Neural progenitor cell (in vitro differentiated cells): ENCODE measurements around the gene NOXA1. TPM values are rescaled to one million over a fixed set of nuclear protein-coding genes. Genes with fewer than 3 reads are reported as not detected.

Experiments used
- DNase-seq: peaks from one replicate; pipeline ENCODE4 v3.0.0-alpha.2; 2016; ENCODE audit warnings: low spot score
- H2AFZ ChIP-seq: fragments of 200-600 bp; sonication (generic); replicated peaks from 2 replicates; pipeline ENCODE4 v1.6.1; 2016; ENCODE audit warnings: antibody characterized with exemption
- H3F3A ChIP-seq: fragments of 200-600 bp; sonication (generic); 2 replicates; pipeline ENCODE4 v1.6.1; 2016; ENCODE audit warnings: antibody characterized with exemption, low read depth
- H3K27ac ChIP-seq: fragments of 200-600 bp; sonication (generic); 2 replicates; pipeline ENCODE4 v1.5.1; 2016; ENCODE audit warnings: mild to moderate bottlenecking
- H3K27me3 ChIP-seq: fragments of 200-600 bp; sonication (generic); 2 replicates; pipeline ENCODE4 v1.6.1; 2016; ENCODE audit warnings: mild to moderate bottlenecking, moderate library complexity
- H3K36me3 ChIP-seq: fragments of 200-600 bp; sonication (generic); 2 replicates; pipeline ENCODE4 v1.5.1; 2016
- H3K4me1 ChIP-seq: fragments of 200-600 bp; sonication (generic); 2 replicates; pipeline ENCODE4 v1.6.1; 2016; ENCODE audit warnings: mixed run types
- H3K4me2 ChIP-seq: fragments of 200-600 bp; sonication (generic); 2 replicates; pipeline ENCODE4 v1.6.1; 2016
- H3K4me3 ChIP-seq: fragments of 200-600 bp; sonication (generic); 2 replicates; pipeline ENCODE4 v1.5.1; 2016
- H3K79me2 ChIP-seq: fragments of 200-600 bp; sonication (generic); 2 replicates; pipeline ENCODE4 v1.6.1; 2016; ENCODE audit warnings: low read depth
- H3K9ac ChIP-seq: fragments of 200-600 bp; sonication (generic); 2 replicates; pipeline ENCODE4 v1.6.1; 2016
- H3K9me3 ChIP-seq: fragments of 200-600 bp; sonication (generic); 2 replicates; pipeline ENCODE4 v1.5.1; 2016; ENCODE audit warnings: low read depth
- H4K20me1 ChIP-seq: fragments of 200-600 bp; sonication (generic); 2 replicates; pipeline ENCODE4 v1.6.1; 2016; ENCODE audit warnings: low read depth
- H3K27ac Mint-ChIP-seq: 3 replicates; pipeline ENCODE4 v1.8.0; 2021; ENCODE audit warnings: mixed read lengths
- H3K27me3 Mint-ChIP-seq: 2 replicates; pipeline ENCODE4 v1.8.0; 2022; ENCODE audit warnings: low read depth, mild to moderate bottlenecking, inconsistent platforms, moderate library complexity, mixed read lengths; ENCODE audit not compliant: insufficient read depth
- H3K36me3 Mint-ChIP-seq: 3 replicates; pipeline ENCODE4 v1.8.0; 2021; ENCODE audit warnings: mixed read lengths
- H3K4me1 Mint-ChIP-seq: 3 replicates; pipeline ENCODE4 v1.8.0; 2021; ENCODE audit warnings: mixed read lengths
- H3K4me3 Mint-ChIP-seq: 3 replicates; pipeline ENCODE4 v1.8.0; 2021; ENCODE audit warnings: mild to moderate bottlenecking, moderate library complexity, mixed read lengths
- H3K9me3 Mint-ChIP-seq: 3 replicates; pipeline ENCODE4 v1.8.0; 2020; ENCODE audit warnings: mixed read lengths
- EZH2 ChIP-seq: fragments of 200-600 bp; sonication (generic); IDR thresholded peaks from 2 replicates; pipeline ENCODE4 v1.6.1; 2017; ENCODE audit warnings: antibody characterized with exemption, mild to moderate bottlenecking, moderate library complexity
- EZH2phosphoT487 ChIP-seq: fragments of 200-600 bp; sonication (generic); IDR thresholded peaks from 2 replicates; pipeline ENCODE4 v1.6.1; 2017; ENCODE audit warnings: antibody characterized with exemption
- total RNA-seq: library from RNA; depleted of rRNA; stranded (reverse); fragments of >200 nt; gene quantifications from 2 replicates; pipeline ENCODE4 v1.2.3, GENCODE V29; 2015; ENCODE audit warnings: low replicate concordance
- TF ChIP-seq, protein P1 (sequence below): fragments of 200-600 bp; sonication (generic); IDR thresholded peaks from 2 replicates; pipeline ENCODE4 v1.5.1; 2017; ENCODE audit warnings: antibody characterized with exemption, mild to moderate bottlenecking

The NOXA1 gene
- total RNA-seq, 1 donor from 2014 or later, result 0.39 TPM

DNA sequence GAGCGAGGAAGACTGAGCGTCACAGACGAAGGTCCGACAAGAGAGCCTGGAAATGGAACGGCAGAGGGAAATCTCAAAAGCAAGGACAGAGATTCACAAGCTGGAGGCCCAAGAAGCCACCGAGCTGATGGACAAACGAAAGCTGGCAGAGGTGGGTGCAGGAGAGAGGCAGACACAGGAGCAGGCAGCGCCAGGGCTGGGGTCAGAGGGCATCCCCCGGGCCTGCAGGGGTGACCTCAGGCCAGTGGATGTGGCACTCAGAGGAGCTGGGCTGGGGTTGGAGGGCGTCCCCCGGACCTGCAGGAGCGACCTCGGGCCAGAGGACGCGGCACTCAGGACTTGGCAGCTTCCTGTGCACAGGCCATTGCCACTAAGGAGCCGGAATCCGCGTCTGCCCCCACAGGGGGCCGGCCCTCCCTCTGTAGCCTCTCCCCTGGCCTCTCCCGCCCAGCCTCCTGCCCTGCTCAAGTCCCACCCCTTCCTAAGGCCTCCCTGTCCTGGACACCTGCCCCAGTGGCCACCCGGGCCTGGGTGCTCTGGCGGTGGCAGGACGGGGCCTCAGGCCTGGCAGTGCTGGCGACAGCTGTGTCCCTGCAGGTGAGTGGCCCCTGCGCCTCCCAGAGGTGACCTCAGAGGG, 40.6 kb upstream of the NOXA1 start:
- Histone ChIP-seq H3K9me3 (no peaks in the 10 kb centered on the region), H3K9ac (no peak overlapping the region), H3K4me2 (no peak overlapping the region), H3K4me3 (no peak overlapping the region), H3F3A (no peaks in the 10 kb centered on the region), H2AFZ (no peak overlapping the region), H3K27ac (no peak overlapping the region), H3K79me2 (no peaks in the 10 kb centered on the region), H3K36me3 (no peaks in the 10 kb centered on the region), H3K27me3 (no peaks in the 10 kb centered on the region), H4K20me1 (no peaks in the 10 kb centered on the region), H3K4me1 (no peaks in the 10 kb centered on the region)
- DNase-seq, result no peak
- Mint-ChIP-seq H3K9me3 (peaks cover 5% of the 10 kb centered on the region), H3K36me3 (peaks cover 5% of the 10 kb centered on the region), H3K27me3 (peaks cover 2% of the 10 kb centered on the region), H3K4me3 (no peak overlapping the region), H3K4me1 (peaks cover 14% of the 10 kb centered on the region), H3K27ac (peak overlapping the region; percentile 57)
- TF ChIP-seq EZH2phosphoT487 (no peak), EZH2 (no peak)
- TF ChIP-seq, protein P1, sequence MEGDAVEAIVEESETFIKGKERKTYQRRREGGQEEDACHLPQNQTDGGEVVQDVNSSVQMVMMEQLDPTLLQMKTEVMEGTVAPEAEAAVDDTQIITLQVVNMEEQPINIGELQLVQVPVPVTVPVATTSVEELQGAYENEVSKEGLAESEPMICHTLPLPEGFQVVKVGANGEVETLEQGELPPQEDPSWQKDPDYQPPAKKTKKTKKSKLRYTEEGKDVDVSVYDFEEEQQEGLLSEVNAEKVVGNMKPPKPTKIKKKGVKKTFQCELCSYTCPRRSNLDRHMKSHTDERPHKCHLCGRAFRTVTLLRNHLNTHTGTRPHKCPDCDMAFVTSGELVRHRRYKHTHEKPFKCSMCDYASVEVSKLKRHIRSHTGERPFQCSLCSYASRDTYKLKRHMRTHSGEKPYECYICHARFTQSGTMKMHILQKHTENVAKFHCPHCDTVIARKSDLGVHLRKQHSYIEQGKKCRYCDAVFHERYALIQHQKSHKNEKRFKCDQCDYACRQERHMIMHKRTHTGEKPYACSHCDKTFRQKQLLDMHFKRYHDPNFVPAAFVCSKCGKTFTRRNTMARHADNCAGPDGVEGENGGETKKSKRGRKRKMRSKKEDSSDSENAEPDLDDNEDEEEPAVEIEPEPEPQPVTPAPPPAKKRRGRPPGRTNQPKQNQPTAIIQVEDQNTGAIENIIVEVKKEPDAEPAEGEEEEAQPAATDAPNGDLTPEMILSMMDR, result no peak

DNA sequence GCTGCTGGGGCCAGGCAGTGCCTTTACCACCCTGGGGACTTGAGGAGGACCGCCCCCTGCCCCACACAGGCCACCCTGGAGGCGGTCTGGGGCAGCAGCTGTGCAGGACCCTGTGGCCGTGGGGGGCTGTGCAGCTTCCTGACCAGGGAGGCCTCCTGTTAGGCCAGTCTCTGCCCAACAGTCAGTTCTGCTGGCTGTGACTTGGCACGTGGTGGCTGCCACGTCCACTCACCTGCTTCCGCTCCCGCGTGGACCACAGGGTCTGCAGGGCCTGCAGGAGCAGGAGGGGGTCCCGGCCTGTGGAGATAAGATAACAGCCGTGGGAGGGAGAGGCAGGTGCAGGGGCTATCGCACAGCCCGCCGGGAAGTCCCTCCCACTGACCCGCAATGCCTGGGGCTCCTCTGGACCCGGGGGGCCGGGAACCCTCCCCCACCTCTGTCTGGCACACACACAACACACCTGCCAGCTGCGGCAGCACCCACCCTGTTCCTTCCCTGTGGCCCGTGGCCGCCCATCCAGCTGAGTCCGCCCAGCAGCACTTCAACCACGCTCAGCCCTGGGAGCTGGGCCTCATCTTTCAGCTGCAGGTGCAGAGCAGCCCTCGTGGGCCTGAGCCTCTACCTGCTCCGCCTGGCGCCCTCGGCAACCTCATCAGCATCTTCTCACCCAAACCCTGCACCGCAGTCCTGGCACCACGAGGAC, 40.0 kb upstream of the NOXA1 start:
- Histone ChIP-seq H3K4me2 (no peak overlapping the region), H2AFZ (no peak overlapping the region), H3K4me1 (no peaks in the 10 kb centered on the region), H3K9ac (no peak overlapping the region), H3K9me3 (no peaks in the 10 kb centered on the region), H3K27me3 (no peaks in the 10 kb centered on the region), H3K36me3 (no peaks in the 10 kb centered on the region), H3K4me3 (no peak overlapping the region), H3K27ac (no peak overlapping the region), H3K79me2 (no peaks in the 10 kb centered on the region), H3F3A (no peaks in the 10 kb centered on the region), H4K20me1 (no peaks in the 10 kb centered on the region)
- Mint-ChIP-seq H3K9me3 (peaks cover 4% of the 10 kb centered on the region), H3K27ac (no peak overlapping the region), H3K36me3 (peaks cover 5% of the 10 kb centered on the region), H3K4me3 (peak overlapping the region; percentile 46), H3K27me3 (peaks cover 2% of the 10 kb centered on the region), H3K4me1 (peaks cover 15% of the 10 kb centered on the region)
- no peak for DNase-seq
- TF ChIP-seq, protein P1, result no peak
- no peak for TF ChIP-seq EZH2phosphoT487
- no peak for TF ChIP-seq EZH2

DNA sequence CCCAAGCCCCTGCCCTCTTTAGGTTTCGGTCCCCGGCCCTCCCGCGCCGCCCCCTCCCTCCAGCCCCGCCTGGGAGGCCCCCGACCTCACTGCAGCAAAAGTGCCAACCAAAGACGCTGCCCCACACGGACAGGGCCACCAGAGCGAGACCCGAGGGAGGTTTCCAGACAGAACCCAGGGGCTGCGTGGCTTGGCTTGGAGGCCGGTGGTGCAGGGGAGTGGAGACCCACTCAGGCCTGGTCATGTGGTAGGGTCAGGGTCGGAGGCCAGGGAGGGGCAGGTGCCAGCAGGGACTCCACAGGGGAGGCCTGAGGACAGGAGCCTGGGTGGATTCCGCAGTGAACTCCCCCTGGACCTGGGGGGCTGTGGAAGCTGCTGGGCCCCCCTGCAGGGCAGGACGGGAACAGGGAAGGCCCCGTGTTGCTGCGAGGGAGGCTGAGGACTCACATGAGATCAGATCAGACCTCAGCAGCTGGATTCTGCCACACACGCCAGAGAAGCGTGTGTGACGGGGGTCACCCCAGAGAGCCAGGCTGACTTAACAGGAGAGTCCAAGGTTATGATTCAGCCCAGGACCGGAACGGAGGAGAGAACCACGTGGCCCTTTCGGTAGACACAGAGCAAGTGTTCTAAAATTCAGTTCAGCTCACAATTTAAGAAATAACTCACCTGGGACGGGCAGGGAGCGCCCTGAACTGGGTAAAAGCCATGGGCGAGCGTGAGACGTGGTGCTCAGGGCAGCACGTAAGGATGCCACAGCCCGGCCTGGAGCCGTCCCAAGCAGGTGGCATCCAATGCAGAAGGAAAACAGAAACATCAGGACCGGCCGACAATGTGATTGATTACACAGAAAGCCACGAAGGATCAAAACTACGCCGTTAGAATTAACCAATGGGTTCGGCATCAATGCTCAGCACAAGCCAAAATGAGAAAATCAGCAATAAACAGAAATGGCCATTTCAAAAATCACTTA, 39.1 kb upstream of the NOXA1 start:
- Mint-ChIP-seq H3K36me3 (no peaks in the 10 kb centered on the region), H3K4me3 (no peak overlapping the region), H3K9me3 (no peaks in the 10 kb centered on the region), H3K4me1 (peaks cover 19% of the 10 kb centered on the region), H3K27me3 (no peaks in the 10 kb centered on the region), H3K27ac (peak overlapping the region; percentile 62)
- H3K9ac ChIP-seq, result no peak overlapping the region
- H4K20me1 ChIP-seq, result no peaks in the 10 kb centered on the region
- no peaks in the 10 kb centered on the region for H3K79me2 ChIP-seq
- H3F3A ChIP-seq, result no peaks in the 10 kb centered on the region
- H3K9me3 ChIP-seq, result no peaks in the 10 kb centered on the region
- no peaks in the 10 kb centered on the region for H3K4me1 ChIP-seq
- TF ChIP-seq EZH2phosphoT487, result no peak
- TF ChIP-seq, protein P1, result no peak
- TF ChIP-seq EZH2, result no peak
- no peaks in the 10 kb centered on the region for H3K27me3 ChIP-seq
- no peak overlapping the region for H3K4me2 ChIP-seq
- no peaks in the 10 kb centered on the region for H3K36me3 ChIP-seq
- no peak overlapping the region for H2AFZ ChIP-seq
- no peak overlapping the region for H3K4me3 ChIP-seq
- no peak overlapping the region for H3K27ac ChIP-seq
- peak; percentile 2 for DNase-seq
